ENCODE data around the gene ZNF716. TPM values are rescaled to one million over a fixed set of nuclear protein-coding genes. Genes with fewer than 3 reads are reported as not detected.

Gene ZNF716
- total and polyA plus RNA-seq, 3 experiments from 2014 or later, result not detected

- no peaks in the 10 kb centered on the region for H3K27me3 Mint-ChIP-seq
Measured at GRCh38 chr7:57505176-57505575, 55.2 kb downstream of the ZNF716 start.

More at GRCh38 chr7:57505176-57505575, 55.2 kb downstream of the ZNF716 start:
- Histone ChIP-seq H3K4me3 (ENCODE audit: low read length) (no peak overlapping the region), H3K27me3 (ENCODE audit: insufficient read depth, low read length, poor library complexity, severe bottlenecking) (no peaks in the 10 kb centered on the region), H3K9me3 (ENCODE audit: low read length) (no peaks in the 10 kb centered on the region), H3K4me1 (ENCODE audit: insufficient read depth, low read length) (no peaks in the 10 kb centered on the region), H3K36me3 (ENCODE audit: insufficient read depth, low read length) (no peaks in the 10 kb centered on the region), H3K27ac (ENCODE audit: low read depth, low read length) (no peak overlapping the region)
- ChIA-PET CTCF (no interaction called here), POLR2A (no interaction called here)
- DNase-seq, result no peak
- Mint-ChIP-seq H3K27ac (no peak overlapping the region), H3K4me1 (no peaks in the 10 kb centered on the region), H3K4me3 (no peak overlapping the region), H3K36me3 (no peaks in the 10 kb centered on the region), H3K9me3 (peaks cover 0 to 26% (median 21%) of the 10 kb centered on the region in 5 donors)

All from CD8-positive, alpha-beta memory T cell (primary cell).